Lower lobe of right lung (tissue), 2 donors: ENCODE data around the gene AQP6. TPM values are rescaled to one million over a fixed set of nuclear protein-coding genes. Genes with fewer than 3 reads are reported as not detected.
"Not testable (repeated sequence)": the region's sequence is repeated elsewhere in the genome, so short reads cannot be mapped to it uniquely, and the experiment has no call there.

Source experiments
- ATAC-seq, 2 donors: fragments of 200-7000 bp; cut with Tn5 transposase; one replicate each; pipeline ENCODE4 v1.9.1; 2020 to 2022; ENCODE audit warnings: mild to moderate bottlenecking in 2 of 2, moderate library complexity in 2 of 2
- DNase-seq: peaks from one replicate; pipeline ENCODE4 v3.0.0-alpha.2; 2020
- H3K27ac ChIP-seq: fragments of 200-600 bp; one replicate; pipeline ENCODE4 v1.8.0; 2022
- H3K27me3 ChIP-seq: fragments of 200-600 bp; one replicate; pipeline ENCODE4 v1.8.0; 2022; ENCODE audit warnings: low read depth
- H3K36me3 ChIP-seq: fragments of 200-600 bp; one replicate; pipeline ENCODE4 v1.8.0; 2022; ENCODE audit warnings: mild to moderate bottlenecking
- H3K4me1 ChIP-seq: fragments of 200-600 bp; one replicate; pipeline ENCODE4 v1.8.0; 2022
- H3K4me3 ChIP-seq: fragments of 200-600 bp; one replicate; pipeline ENCODE4 v1.8.0; 2022; ENCODE audit warnings: mild to moderate bottlenecking
- H3K9me3 ChIP-seq: fragments of 200-600 bp; one replicate; pipeline ENCODE4 v1.8.0; 2022
- CTCF ChIP-seq: fragments of 200-600 bp; IDR thresholded peaks from one replicate; pipeline ENCODE4 v1.8.0; 2022; ENCODE audit warnings: antibody characterized with exemption, mild to moderate bottlenecking
- intact Hi-C: fragments of 100-400 bp; cut with DNase I; formaldehyde crosslinking; loops from one replicate; pipeline ENCODE4 v1.11.0; 2022
- total RNA-seq: library from RNA; stranded (reverse); fragmentation: NEBNext Ultra II Directional; extraction: Animal tissue kit (Norgen Biotek cat#: 25700); gene quantifications from one replicate; pipeline ENCODE4 v1.2.1, GENCODE V29; 2021
- donor health status: DM: no; HTN: yes; CAD: no; lungs with severe emphysema.

AQP6 gene
- total RNA-seq, 1 donor from 2014 or later: 0.09 TPM

DNA sequence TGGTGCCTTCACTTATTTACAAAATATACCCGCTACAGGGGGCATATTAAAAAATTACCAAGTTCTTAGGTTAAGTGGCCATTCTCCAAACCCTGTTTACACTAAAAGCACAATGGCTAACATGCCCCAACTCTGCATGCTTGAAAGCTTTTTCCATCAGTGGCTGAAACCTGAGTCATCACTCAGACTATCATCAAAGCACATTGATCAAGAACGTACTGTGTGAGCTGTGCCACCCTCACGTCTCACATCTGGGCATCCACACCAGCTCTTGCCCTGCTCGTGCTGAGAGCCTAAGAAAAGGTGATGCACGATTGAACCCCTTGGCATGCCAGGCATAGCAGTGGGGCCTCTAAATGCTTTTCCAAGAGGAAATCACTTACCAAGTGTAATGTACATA is 13.2 kb downstream of the AQP6 start:
- no peaks in the 10 kb centered on the region for H3K36me3 ChIP-seq
- no peak for ATAC-seq
- H3K27me3 ChIP-seq: no peaks in the 10 kb centered on the region
- no peak overlapping the region for H3K4me3 ChIP-seq
- intact Hi-C loops: no loop called here
- TF ChIP-seq CTCF: no peak
- H3K27ac ChIP-seq: no peak overlapping the region
- H3K4me1 ChIP-seq: peaks cover 25% of the 10 kb centered on the region
- no peak for DNase-seq
- no peaks in the 10 kb centered on the region for H3K9me3 ChIP-seq

GRCh38 chr12:49986476-49986875 is 13.7 kb downstream of the AQP6 start:
- H3K27ac ChIP-seq, DNase-seq, intact Hi-C loops, H3K36me3 ChIP-seq, H3K4me3 ChIP-seq, H3K27me3 ChIP-seq, H3K9me3 ChIP-seq, ATAC-seq: not testable (repeated sequence)
- H3K4me1 ChIP-seq: peaks cover 25% of the 10 kb centered on the region

- TF ChIP-seq CTCF: no peak
- intact Hi-C loops: no loop called here
- Histone ChIP-seq H3K4me1 (peaks cover 25% of the 10 kb centered on the region), H3K27me3 (no peaks in the 10 kb centered on the region), H3K9me3 (no peaks in the 10 kb centered on the region), H3K27ac (no peak overlapping the region), H3K36me3 (peaks cover 6% of the 10 kb centered on the region), H3K4me3 (no peak overlapping the region)
- ATAC-seq (peak; percentile 64 to 68), DNase-seq (no peak)
Measured at GRCh38 chr12:49987625-49988303, 15.0 kb downstream of the AQP6 start.

- intact Hi-C loops, ATAC-seq, H3K9me3 ChIP-seq, H3K27me3 ChIP-seq, H3K4me3 ChIP-seq, H3K27ac ChIP-seq, DNase-seq: not testable (repeated sequence)
- Histone ChIP-seq H3K4me1 (peaks cover 15% of the 10 kb centered on the region), H3K36me3 (peaks cover 18% of the 10 kb centered on the region)
Measured at GRCh38 chr12:49989400-49989799, 16.7 kb downstream of the AQP6 start.

- Histone ChIP-seq H3K27ac (no peak overlapping the region), H3K9me3 (no peaks in the 10 kb centered on the region), H3K27me3 (no peaks in the 10 kb centered on the region), H3K36me3 (peaks cover 25% of the 10 kb centered on the region), H3K4me3 (no peak overlapping the region), H3K4me1 (peaks cover 12% of the 10 kb centered on the region)
- peak; percentile 54 to 72 for ATAC-seq
- no peak for TF ChIP-seq CTCF
- no peak for DNase-seq
- intact Hi-C loops: no loop called here
Measured at GRCh38 chr12:49990273-49990672, 17.5 kb downstream of the AQP6 start.

DNA sequence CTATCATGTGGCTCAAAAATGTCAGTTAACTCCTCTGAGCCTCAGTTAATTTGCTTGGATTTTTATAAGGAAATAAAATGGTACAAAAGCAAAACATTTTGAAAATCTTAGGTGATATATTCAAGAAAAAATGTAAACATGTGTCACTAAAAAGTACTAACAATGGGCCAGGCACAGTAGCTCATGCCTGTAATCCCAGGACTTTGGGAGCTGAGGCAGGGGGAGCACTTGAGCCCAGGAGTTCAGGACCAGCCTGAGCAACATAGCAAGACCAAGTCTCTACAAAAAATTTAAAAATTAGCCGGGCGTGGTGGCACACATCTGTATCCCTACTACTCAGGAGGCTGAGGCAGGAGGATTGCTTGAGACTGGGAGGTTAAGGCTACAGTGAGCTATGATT is 25.7 kb downstream of the AQP6 start:
- TF ChIP-seq CTCF: no peak
- peaks cover 58% of the 10 kb centered on the region for H3K36me3 ChIP-seq

More for the DNA sequence above, 25.7 kb downstream of the AQP6 start:
- no peaks in the 10 kb centered on the region for H3K27me3 ChIP-seq
- no peak overlapping the region for H3K27ac ChIP-seq
- no peak for ATAC-seq
- no peak for DNase-seq
- no peaks in the 10 kb centered on the region for H3K4me1 ChIP-seq
- no peak overlapping the region for H3K4me3 ChIP-seq
- intact Hi-C loops: no loop called here
- H3K9me3 ChIP-seq: no peaks in the 10 kb centered on the region
